GM19193 (cell line): ENCODE measurements around the gene CD320.

Experiments used
- POLR2A ChIP-seq: IDR thresholded peaks from 4 replicates; pipeline ENCODE4 v1.6.1; 2011; ENCODE audit not compliant: insufficient read depth, insufficient read length; ENCODE audit errors: extremely low read depth

The CD320 gene

DNA sequence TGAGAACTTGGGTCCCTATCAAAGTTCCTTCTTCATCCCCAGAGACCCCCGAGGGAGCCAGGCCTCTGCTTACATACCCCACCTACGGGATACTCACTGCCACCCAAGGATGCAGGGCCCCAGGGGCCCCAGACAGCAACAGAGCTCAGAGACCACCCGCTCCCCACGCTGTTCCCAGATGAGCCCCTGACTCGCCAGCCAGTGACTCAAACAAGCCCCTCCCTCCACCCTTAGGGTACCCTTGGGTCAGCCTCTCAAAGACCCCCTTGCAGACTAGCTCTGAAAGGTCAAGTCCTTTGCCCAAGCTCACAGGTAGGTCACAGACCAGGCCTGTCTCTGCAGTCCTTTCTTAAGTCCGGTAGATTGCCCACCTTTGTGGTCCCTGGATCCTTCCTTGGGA, 45.7 kb downstream of the CD320 start:
- TF ChIP-seq POLR2A: no peak

DNA sequence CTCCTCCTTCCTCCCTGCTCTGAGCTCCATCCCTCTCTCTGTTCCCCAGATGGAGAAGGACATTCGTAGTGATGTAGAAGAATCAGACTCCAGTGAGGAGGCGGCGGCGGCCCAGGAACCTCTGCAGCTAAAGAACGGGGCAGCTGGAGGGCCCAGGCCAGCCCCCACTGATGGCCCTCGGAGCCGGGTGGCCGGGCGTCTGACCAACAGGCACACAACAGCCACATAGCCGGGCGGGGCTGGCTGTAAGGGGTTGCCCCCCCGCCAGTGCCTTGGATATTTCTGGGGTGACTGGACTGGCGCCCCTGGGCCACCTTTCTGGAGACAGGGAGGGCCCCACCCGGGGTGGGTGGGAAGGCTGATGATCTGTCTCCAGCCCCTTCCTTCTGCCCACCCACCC, 46.3 kb downstream of the CD320 start:
- TF ChIP-seq POLR2A: no peak

- TF ChIP-seq POLR2A: no peak
These were observed 46.8 kb downstream of the CD320 start for GRCh38 chr19:8261347-8261746.

DNA sequence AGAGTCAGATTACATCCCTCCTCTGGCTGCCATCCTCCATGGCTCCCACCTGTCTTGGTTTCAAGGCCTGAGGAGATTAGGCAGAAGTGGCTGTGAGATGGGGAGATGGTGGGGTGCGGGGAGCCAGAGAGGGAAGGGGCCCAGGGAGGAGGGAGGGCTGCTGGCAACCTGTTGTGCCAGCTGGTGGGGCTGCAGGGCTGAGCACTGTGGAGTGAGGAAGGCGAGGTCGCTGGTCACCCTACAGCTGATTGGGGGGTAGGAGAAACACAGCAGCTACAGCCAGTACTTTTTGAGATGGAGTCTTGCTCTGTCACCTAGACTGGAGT, 48.3 kb downstream of the CD320 start:
- TF ChIP-seq POLR2A: no peak

- no peak for TF ChIP-seq POLR2A
These were observed 48.8 kb downstream of the CD320 start for GRCh38 chr19:8259142-8259921.

DNA sequence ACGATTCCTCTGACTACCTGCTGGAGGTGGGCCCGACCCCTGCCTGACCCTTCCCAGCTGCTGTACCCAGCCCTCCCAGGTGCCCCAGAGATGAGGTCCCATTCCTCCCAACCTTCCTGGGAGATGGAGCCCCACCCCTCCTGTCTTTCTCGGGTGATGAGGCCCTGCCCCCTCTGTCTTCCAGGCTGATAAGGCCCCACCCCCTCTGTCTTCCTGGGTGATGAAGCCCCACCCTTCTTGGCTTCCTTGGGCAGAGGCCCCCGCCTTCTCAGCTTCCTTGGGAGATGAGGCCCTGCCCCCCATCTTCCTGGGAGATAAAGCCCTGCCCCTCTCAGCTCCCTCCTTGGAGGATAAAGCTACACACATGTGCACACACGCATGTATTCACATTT, 51.1 kb downstream of the CD320 start:
- TF ChIP-seq POLR2A: no peak

- no peak for TF ChIP-seq POLR2A
These were observed 51.7 kb downstream of the CD320 start for GRCh38 chr19:8256276-8257051.

DNA sequence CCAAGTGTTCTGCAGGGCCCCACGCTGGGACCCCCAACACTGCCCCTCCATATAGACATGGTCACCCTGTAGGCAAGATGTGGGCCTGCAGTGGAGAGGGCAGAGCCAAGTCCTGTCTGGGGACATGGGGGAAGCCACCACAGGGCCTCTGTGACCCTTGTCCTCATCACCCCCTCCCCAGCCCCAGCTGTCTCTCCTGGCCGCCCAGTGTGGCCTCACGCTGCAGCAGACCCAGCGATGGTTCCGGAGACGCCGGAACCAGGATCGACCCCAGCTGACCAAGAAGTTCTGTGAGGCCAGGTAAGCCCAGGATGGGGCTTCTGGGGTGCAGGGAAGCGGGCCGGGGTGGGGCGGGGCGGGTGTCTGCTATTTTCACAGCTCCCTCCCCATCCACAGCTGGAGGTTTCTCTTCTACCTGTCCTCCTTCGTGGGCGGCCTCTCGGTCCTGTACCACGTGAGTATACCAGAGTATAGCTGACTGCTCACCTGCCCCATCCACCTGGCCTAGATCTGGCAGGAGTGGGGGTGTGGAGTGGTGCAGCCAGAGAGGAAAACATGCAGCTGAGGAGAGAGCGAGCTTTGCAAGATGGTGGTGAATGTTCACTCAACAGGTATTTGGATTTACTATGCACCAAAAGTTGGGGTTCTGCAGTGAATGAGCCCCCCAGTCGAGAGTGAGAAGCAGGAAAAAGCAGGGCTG, 52.6 kb downstream of the CD320 start:
- no peak for TF ChIP-seq POLR2A

GRCh38 chr19:8254286-8255001, 53.7 kb downstream of the CD320 start:
- no peak for TF ChIP-seq POLR2A

- no peak for TF ChIP-seq POLR2A
These were observed 54.5 kb downstream of the CD320 start for GRCh38 chr19:8253678-8254077.

DNA sequence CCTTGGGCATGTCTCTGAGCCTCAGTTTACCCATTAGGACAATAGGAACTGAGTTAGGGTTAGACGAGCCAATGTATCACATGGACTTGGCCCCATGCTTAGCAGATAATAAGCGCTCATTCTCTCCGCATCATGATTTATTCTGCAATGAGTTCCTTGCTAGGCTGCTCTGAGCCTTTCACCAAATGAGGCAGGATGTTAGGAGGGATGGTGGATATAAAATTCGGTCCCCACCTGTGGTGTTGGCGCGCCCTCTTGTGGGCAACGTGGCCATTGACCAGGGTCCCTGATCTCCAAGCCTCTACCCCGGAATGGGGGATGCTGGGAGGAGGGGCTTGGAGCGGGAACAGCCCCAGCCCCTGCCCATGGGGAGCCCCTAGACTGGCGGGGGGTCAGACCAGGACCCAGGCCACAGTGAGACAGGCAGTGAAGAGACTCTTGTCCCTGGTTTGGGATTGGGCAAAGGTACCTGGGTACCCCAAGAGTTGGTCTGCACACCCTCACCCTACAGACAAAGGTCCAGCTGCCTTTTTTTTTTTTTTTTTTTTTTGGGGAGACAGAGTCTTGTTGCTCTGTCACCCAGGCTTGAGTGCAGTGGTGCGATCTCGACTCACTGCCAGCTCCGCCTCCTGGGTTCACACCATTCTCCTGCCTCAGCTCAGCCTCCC, 55.1 kb downstream of the CD320 start:
- TF ChIP-seq POLR2A: no peak
